Spleen (tissue), 11 donors: ENCODE results near the gene MMD2. TPM values are rescaled to one million over a fixed set of nuclear protein-coding genes. Genes with fewer than 3 reads are reported as not detected.

Experiments used
- DNase-seq: peaks from one replicate; pipeline ENCODE4 v3.0.0-alpha.2; 2020
- H3K27ac ChIP-seq, 8 donors: fragments of 200-600 bp; sonication (generic) in 7 of 8; 1 replicate in 4 of 8; 2 replicates in 4 of 8; pipeline versions ENCODE4 v1.5.0 to v1.8.0; 2016 to 2021; ENCODE audit warnings: inconsistent platforms in 4 of 8, mild to moderate bottlenecking in 4 of 8, moderate library complexity in 1 of 8
- H3K27me3 ChIP-seq, 7 donors: fragments of 200-600 bp; sonication (generic) in 6 of 7; replicated peaks in 1 of 7; 1 replicate in 4 of 7; 2 replicates in 3 of 7; pipeline versions ENCODE4 v1.5.0 to v1.8.0; 2016 to 2021; ENCODE audit warnings: inconsistent platforms in 3 of 7, mild to moderate bottlenecking in 1 of 7
- H3K36me3 ChIP-seq, 6 donors: fragments of 200-600 bp; sonication (generic) in 5 of 6; 1 replicate in 4 of 6; 2 replicates in 2 of 6; pipeline versions ENCODE4 v1.5.0 to v1.8.0; 2016 to 2021; ENCODE audit warnings: inconsistent platforms in 2 of 6
- H3K4me1 ChIP-seq, 6 donors: fragments of 200-600 bp; sonication (generic) in 5 of 6; 1 replicate in 3 of 6; 2 replicates in 3 of 6; pipeline versions ENCODE4 v1.5.0 to v1.8.0; 2016 to 2021; ENCODE audit warnings: inconsistent platforms in 3 of 6
- H3K4me3 ChIP-seq, 8 donors: fragments of 200-600 bp; sonication (generic) in 7 of 8; 1 replicate in 4 of 8; 2 replicates in 4 of 8; pipeline versions ENCODE4 v1.5.0 to v1.8.0; 2016 to 2021; ENCODE audit warnings: inconsistent platforms in 4 of 8, mild to moderate bottlenecking in 4 of 8, moderate library complexity in 2 of 8
- H3K9me3 ChIP-seq, 8 donors: fragments of 200-600 bp; sonication (generic) in 7 of 8; 1 replicate in 4 of 8; 2 replicates in 4 of 8; pipeline versions ENCODE4 v1.5.0 to v1.8.0; 2016 to 2021; ENCODE audit warnings: inconsistent platforms in 4 of 8
- POLR2A ChIP-seq, 3 donors: fragments of 450-650 bp; IDR thresholded peaks; one replicate each; pipeline ENCODE4 v1.5.1; 2017; ENCODE audit warnings: antibody characterized with exemption in 3 of 3, mild to moderate bottlenecking in 1 of 3
- POLR2AphosphoS5 ChIP-seq, 3 donors: sonication (generic); formaldehyde crosslinking; IDR thresholded peaks; one replicate each; pipeline ENCODE4 v1.5.1; 2017; ENCODE audit warnings: antibody characterized with exemption in 3 of 3
- WGBS, 5 donors: extraction: QIAGEN DNeasy Blood & Tissue Kit in 3 of 5; methylation state at CpG; one replicate each; pipeline versions ENCODE4 v1.1.5 to v1.1.7; 2013 to 2018; 5-methylcytosine and 5-hydroxymethylcytosine counted together
- intact Hi-C: fragments of 100-400 bp; cut with DNase I; formaldehyde crosslinking; loops from one replicate; pipeline ENCODE4 v1.15.0; 2023; ENCODE audit warnings: low total_unique reads
- polyA plus RNA-seq, 3 donors: library from polyadenylated mRNA; stranded (reverse); fragments of 200-250 nt; gene quantifications; one replicate each; pipeline ENCODE4 v1.2.1, GENCODE V29; 2013
- total RNA-seq, 7 donors: library from RNA; depleted of rRNA in 3 of 7; stranded (reverse); fragments of >200 nt in 3 of 7; fragmentation: NEBNext Ultra II Directional in 4 of 7; extraction: Animal tissue kit (Norgen Biotek cat#: 25700) in 4 of 7; gene quantifications; one replicate each; pipeline versions ENCODE4 v1.1.0 to v1.2.1, GENCODE V29; 2016 to 2021
- TF ChIP-seq, protein P1 (sequence below), 11 experiments: fragments of 200-600 bp in 7 of 11; fragments of 450-650 bp in 4 of 11; sonication (generic) in 4 of 11; IDR thresholded peaks in 8 of 11; conservative IDR thresholded peaks in 3 of 11; 1 replicate in 7 of 11; 2 replicates in 4 of 11; pipeline versions ENCODE4 v1.4.0 to v1.8.0; 2016 to 2021; ENCODE audit warnings: antibody characterized with exemption in 11 of 11, inconsistent platforms in 4 of 11, mild to moderate bottlenecking in 1 of 11
- donor health status: healthy with polysubstance abuse.
- donor health status: DM: no; HTN: no; CAD: no; lungs with moderate emphysema.
- donor health status: DM: no; HTN: no; CAD: no.
- donor health status: Bipolar disorder and iron deficiency.
- donor health status: healthy.
- donor health status: DM: no; HTN: no; CAD: no.
- donor health status: DM: yes; HTN: yes; CAD: no.

The MMD2 gene
- total and polyA plus RNA-seq, 10 donors, result not detected

DNA sequence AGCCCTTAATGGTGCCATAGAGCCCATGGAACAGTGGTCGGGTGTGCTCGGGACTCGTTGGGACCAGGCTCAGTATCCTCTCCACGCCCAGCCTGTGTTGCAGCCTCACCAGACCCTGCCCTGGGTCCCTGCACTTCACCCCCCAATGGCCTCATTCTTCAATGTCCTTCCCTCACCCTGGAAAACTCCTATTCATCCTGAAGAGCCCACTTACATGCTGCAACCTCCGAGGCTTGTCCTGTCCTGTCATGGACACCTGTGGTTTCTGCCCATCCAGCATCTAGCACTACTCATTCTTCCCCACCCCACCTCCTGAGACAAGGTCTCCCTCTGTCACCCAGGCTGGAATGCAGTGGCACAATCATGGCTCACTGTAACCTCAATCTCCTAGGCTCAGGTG lies 7.7 kb downstream of the MMD2 start:
- Histone ChIP-seq H3K27ac (no peak overlapping the region), H3K36me3 (no peaks in the 10 kb centered on the region), H3K4me3 (no peak overlapping the region), H3K4me1 (no peaks in the 10 kb centered on the region), H3K27me3 (peaks cover 0 to 82% (median 0%) of the 10 kb centered on the region in 7 donors), H3K9me3 (peaks cover 0 to 13% (median 9%) of the 10 kb centered on the region in 8 donors)
- intact Hi-C loops, result no loop called here
- WGBS, 5 donors, result 63 to 72% (median 66%) methylated on average over 5 of the region's 5 CpGs
- no peak for DNase-seq
- TF ChIP-seq POLR2A (IDR thresholded peaks at IDR 0.05) (no peak), POLR2AphosphoS5 (IDR thresholded peaks at IDR 0.05) (no peak)
- TF ChIP-seq, protein P1, sequence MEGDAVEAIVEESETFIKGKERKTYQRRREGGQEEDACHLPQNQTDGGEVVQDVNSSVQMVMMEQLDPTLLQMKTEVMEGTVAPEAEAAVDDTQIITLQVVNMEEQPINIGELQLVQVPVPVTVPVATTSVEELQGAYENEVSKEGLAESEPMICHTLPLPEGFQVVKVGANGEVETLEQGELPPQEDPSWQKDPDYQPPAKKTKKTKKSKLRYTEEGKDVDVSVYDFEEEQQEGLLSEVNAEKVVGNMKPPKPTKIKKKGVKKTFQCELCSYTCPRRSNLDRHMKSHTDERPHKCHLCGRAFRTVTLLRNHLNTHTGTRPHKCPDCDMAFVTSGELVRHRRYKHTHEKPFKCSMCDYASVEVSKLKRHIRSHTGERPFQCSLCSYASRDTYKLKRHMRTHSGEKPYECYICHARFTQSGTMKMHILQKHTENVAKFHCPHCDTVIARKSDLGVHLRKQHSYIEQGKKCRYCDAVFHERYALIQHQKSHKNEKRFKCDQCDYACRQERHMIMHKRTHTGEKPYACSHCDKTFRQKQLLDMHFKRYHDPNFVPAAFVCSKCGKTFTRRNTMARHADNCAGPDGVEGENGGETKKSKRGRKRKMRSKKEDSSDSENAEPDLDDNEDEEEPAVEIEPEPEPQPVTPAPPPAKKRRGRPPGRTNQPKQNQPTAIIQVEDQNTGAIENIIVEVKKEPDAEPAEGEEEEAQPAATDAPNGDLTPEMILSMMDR (IDR thresholded peaks at IDR 0.05 in 8 of 11, conservative IDR thresholded peaks at IDR 0.05 in 3 of 11), result no peak

DNA sequence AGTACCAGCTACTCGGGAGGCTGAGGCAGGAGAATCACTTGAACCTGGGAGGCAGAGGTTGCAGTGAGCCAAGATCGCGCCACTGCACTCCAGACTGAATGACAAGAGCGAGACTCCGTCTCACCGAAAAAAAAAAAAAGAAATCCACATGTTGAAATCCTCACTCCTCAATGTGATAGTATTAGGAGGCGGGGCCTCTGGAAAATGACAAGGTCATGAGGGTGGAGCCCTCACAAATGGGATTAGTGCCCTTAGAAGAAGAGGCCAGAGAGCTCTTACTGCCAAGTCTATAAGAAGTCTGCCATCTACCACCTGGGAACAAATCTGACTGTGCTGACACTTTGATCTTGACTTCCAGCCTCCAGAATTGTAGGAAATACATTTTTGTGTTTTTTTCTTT lies 10.6 kb downstream of the MMD2 start:
- no peak for TF ChIP-seq POLR2A (IDR thresholded peaks at IDR 0.05)
- TF ChIP-seq POLR2AphosphoS5 (IDR thresholded peaks at IDR 0.05), result no peak
- TF ChIP-seq, protein P1 (IDR thresholded peaks at IDR 0.05 in 8 of 11, conservative IDR thresholded peaks at IDR 0.05 in 3 of 11), result no peak
- H3K36me3 ChIP-seq, result no peaks in the 10 kb centered on the region
- intact Hi-C loops, result loop anchor here (2.0 kb wide), 1 partner anchor 56 kb away; no protein-coding TSS in a partner anchor
- DNase-seq, result no peak
- WGBS, 5 donors, result 88 to 94% (median 92%) methylated on average over 7 of the region's 7 CpGs
- peaks cover 0 to 13% (median 9%) of the 10 kb centered on the region in 8 donors for H3K9me3 ChIP-seq
- H3K27ac ChIP-seq, result no peak overlapping the region
- H3K4me1 ChIP-seq, result no peaks in the 10 kb centered on the region
- H3K4me3 ChIP-seq, result no peak overlapping the region
- peaks cover 0 to 77% (median 0%) of the 10 kb centered on the region in 7 donors for H3K27me3 ChIP-seq

DNA sequence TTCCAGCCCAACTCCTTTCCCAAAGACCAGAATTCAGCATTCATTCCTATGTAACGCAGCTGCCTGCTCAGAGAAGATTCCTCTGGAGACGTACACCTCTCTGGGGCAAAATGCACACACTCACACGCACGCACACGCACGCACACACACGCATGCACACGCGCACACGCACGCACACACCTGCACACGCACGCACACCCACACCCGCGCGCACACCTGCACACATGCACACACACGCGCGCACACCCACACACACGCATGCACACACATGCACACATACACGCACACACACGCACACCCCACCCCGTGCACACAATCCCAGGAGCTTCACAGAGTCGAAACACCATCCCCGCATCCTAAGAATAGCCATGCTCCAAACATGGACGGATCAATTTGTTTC lies 13.0 kb downstream of the MMD2 start:
- Histone ChIP-seq H3K4me3 (no peak overlapping the region), H3K9me3 (peaks cover 0 to 13% (median 9%) of the 10 kb centered on the region in 8 donors), H3K4me1 (no peaks in the 10 kb centered on the region), H3K27me3 (peaks cover 0 to 55% (median 0%) of the 10 kb centered on the region in 7 donors), H3K27ac (no peak overlapping the region), H3K36me3 (no peaks in the 10 kb centered on the region)
- WGBS, 5 donors, result 93 to 98% (median 95%) methylated on average over 26 of the region's 26 CpGs
- TF ChIP-seq, protein P1 (IDR thresholded peaks at IDR 0.05 in 8 of 11, conservative IDR thresholded peaks at IDR 0.05 in 3 of 11), result no peak
- no peak for TF ChIP-seq POLR2A (IDR thresholded peaks at IDR 0.05)
- no peak for TF ChIP-seq POLR2AphosphoS5 (IDR thresholded peaks at IDR 0.05)
- intact Hi-C loops, result no loop called here
- DNase-seq, result no peak

DNA sequence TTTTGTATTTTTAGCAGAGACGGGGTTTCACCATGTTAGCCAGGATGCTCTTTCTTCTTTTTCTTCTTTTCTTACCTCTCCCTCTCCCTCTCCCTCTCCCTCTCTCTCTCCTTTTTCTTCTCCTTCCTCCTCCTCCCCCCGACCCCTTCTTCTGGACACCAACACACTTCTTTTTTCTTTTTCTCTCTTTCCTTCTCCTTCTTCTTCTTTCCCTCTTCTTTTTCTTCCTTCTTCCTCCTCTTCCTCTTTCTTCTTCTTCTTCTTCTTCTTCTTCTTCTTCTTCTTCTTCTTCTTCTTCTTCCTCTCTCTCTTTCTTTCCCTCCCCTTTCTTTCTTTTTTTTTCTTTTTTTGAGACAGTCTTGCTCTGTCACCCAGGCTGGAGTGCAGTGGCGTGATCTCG lies 14.0 kb downstream of the MMD2 start:
- TF ChIP-seq, protein P1 (IDR thresholded peaks at IDR 0.05 in 8 of 11, conservative IDR thresholded peaks at IDR 0.05 in 3 of 11), result no peak
- no peak for TF ChIP-seq POLR2A (IDR thresholded peaks at IDR 0.05)
- no peak for TF ChIP-seq POLR2AphosphoS5 (IDR thresholded peaks at IDR 0.05)
- no peaks in the 10 kb centered on the region for H3K36me3 ChIP-seq
- H3K4me1 ChIP-seq, result no peaks in the 10 kb centered on the region
- H3K27me3 ChIP-seq, result peaks cover 0 to 55% (median 0%) of the 10 kb centered on the region in 7 donors
- H3K4me3 ChIP-seq, result no peak overlapping the region
- H3K27ac ChIP-seq, result no peak overlapping the region
- WGBS, 5 donors, result 72 to 86% (median 78%) methylated on average over 4 of the region's 4 CpGs
- intact Hi-C loops, result no loop called here
- no peak for DNase-seq
- peaks cover 0 to 13% (median 9%) of the 10 kb centered on the region in 8 donors for H3K9me3 ChIP-seq
